Liver (tissue), 9 donors: ENCODE measurements around the gene THBS1. TPM values are rescaled to one million over a fixed set of nuclear protein-coding genes. Genes with fewer than 3 reads are reported as not detected.

Experiments
- DNase-seq: peaks from one replicate; pipeline ENCODE4 v3.0.0-alpha.2; 2017; ENCODE audit warnings: low spot score
- H3K27ac ChIP-seq, 2 donors: one replicate each; pipeline ENCODE4 v1.7.0; 2013; ENCODE audit warnings: inconsistent platforms in 2 of 2, low read length in 2 of 2, control low read depth in 1 of 2, low read depth in 1 of 2, mild to moderate bottlenecking in 1 of 2
- H3K27me3 ChIP-seq, 4 donors: one replicate each; pipeline versions ENCODE4 v1.6.1 to v1.7.0; 2013; ENCODE audit warnings: low read length in 3 of 4, inconsistent platforms in 1 of 4, mild to moderate bottlenecking in 1 of 4, moderate library complexity in 1 of 4; ENCODE audit not compliant: control insufficient read depth in 4 of 4, insufficient read depth in 4 of 4
- H3K36me3 ChIP-seq, 4 donors: one replicate each; pipeline versions ENCODE4 v1.6.1 to v1.7.0; 2013; ENCODE audit warnings: low read length in 3 of 4, mild to moderate bottlenecking in 3 of 4, low read depth in 1 of 4, moderate library complexity in 1 of 4; ENCODE audit not compliant: control insufficient read depth in 4 of 4, insufficient read depth in 3 of 4
- H3K4me1 ChIP-seq, 4 donors: one replicate each; pipeline versions ENCODE4 v1.6.1 to v1.7.0; 2013; ENCODE audit warnings: low read length in 3 of 4, mild to moderate bottlenecking in 3 of 4, moderate library complexity in 1 of 4; ENCODE audit not compliant: control insufficient read depth in 4 of 4, insufficient read depth in 4 of 4
- H3K4me3 ChIP-seq, 3 donors: one replicate each; pipeline versions ENCODE4 v1.6.1 to v1.7.0; 2013; ENCODE audit warnings: low read length in 3 of 3, control low read depth in 1 of 3, low read depth in 1 of 3, mild to moderate bottlenecking in 1 of 3
- H3K9ac ChIP-seq, 2 donors: one replicate each; pipeline ENCODE4 v1.7.0; 2013; ENCODE audit warnings: low read length in 2 of 2, mild to moderate bottlenecking in 2 of 2, moderate library complexity in 2 of 2, control low read depth in 1 of 2, low read depth in 1 of 2
- H3K9me3 ChIP-seq, 4 donors: one replicate each; pipeline versions ENCODE4 v1.6.1 to v1.7.0; 2013; ENCODE audit warnings: low read length in 3 of 4; ENCODE audit not compliant: control insufficient read depth in 4 of 4
- ATF3 ChIP-seq: IDR thresholded peaks from 2 replicates; pipeline ENCODE4 v1.6.1; 2016; ENCODE audit warnings: antibody characterized with exemption
- EGR1 ChIP-seq, 2 donors: IDR thresholded peaks; 2 replicates each; pipeline ENCODE4 v1.6.1; 2016 to 2018; ENCODE audit warnings: antibody characterized with exemption in 2 of 2, low read depth in 2 of 2
- FOXA1 ChIP-seq: IDR thresholded peaks from 2 replicates; pipeline ENCODE4 v1.6.1; 2016; ENCODE audit warnings: antibody characterized with exemption
- FOXA2 ChIP-seq: IDR thresholded peaks from 2 replicates; pipeline ENCODE4 v1.6.1; 2016; ENCODE audit warnings: antibody characterized with exemption
- GABPA ChIP-seq, 2 donors: IDR thresholded peaks in 1 of 2; conservative IDR thresholded peaks in 1 of 2; 2 replicates each; pipeline ENCODE4 v1.6.1; 2016; ENCODE audit warnings: antibody characterized with exemption in 2 of 2, mild to moderate bottlenecking in 1 of 2, moderate library complexity in 1 of 2
- HNF4A ChIP-seq, 2 donors: conservative IDR thresholded peaks; 2 replicates each; pipeline ENCODE4 v1.6.1; 2016; ENCODE audit warnings: antibody characterized with exemption in 2 of 2, mild to moderate bottlenecking in 2 of 2
- HNF4G ChIP-seq: IDR thresholded peaks from 2 replicates; pipeline ENCODE4 v1.6.1; 2016; ENCODE audit warnings: antibody characterized with exemption
- JUND ChIP-seq, 2 donors: IDR thresholded peaks; 2 replicates each; pipeline ENCODE4 v1.6.1; 2016; ENCODE audit warnings: antibody characterized with exemption in 2 of 2
- MAX ChIP-seq: IDR thresholded peaks from 2 replicates; pipeline ENCODE4 v1.6.1; 2016; ENCODE audit warnings: antibody characterized with exemption
- NR2F2 ChIP-seq: IDR thresholded peaks from 2 replicates; pipeline ENCODE4 v1.6.1; 2016; ENCODE audit warnings: antibody characterized with exemption
- RAD21 ChIP-seq, 2 donors: IDR thresholded peaks; 2 replicates each; pipeline ENCODE4 v1.6.1; 2016; ENCODE audit warnings: antibody characterized with exemption in 2 of 2, mild to moderate bottlenecking in 2 of 2
- REST ChIP-seq: IDR thresholded peaks from 2 replicates; pipeline ENCODE4 v1.6.1; 2016; ENCODE audit warnings: antibody characterized with exemption, mild to moderate bottlenecking
- RXRA ChIP-seq, 2 donors: IDR thresholded peaks; 2 replicates each; pipeline ENCODE4 v1.6.1; 2017 to 2018; ENCODE audit warnings: antibody characterized with exemption in 2 of 2, mild to moderate bottlenecking in 1 of 2
- SP1 ChIP-seq: IDR thresholded peaks from 2 replicates; pipeline ENCODE4 v1.6.1; 2018; ENCODE audit warnings: antibody characterized with exemption, mild to moderate bottlenecking
- TAF1 ChIP-seq: conservative IDR thresholded peaks from 2 replicates; pipeline ENCODE4 v1.6.1; 2016; ENCODE audit warnings: antibody characterized with exemption, mild to moderate bottlenecking
- YY1 ChIP-seq: IDR thresholded peaks from 2 replicates; pipeline ENCODE4 v1.6.1; 2016; ENCODE audit warnings: antibody characterized with exemption, mild to moderate bottlenecking
- ZBTB33 ChIP-seq: IDR thresholded peaks from 2 replicates; pipeline ENCODE4 v1.6.1; 2016; ENCODE audit warnings: antibody characterized with exemption
- WGBS: extraction: QIAGEN DNeasy Blood & Tissue Kit; methylation state at CpG from one replicate; pipeline ENCODE4 v1.1.7; 2013; 5-methylcytosine and 5-hydroxymethylcytosine counted together
- polyA plus RNA-seq, 2 donors: library from polyadenylated mRNA; stranded (reverse) in 1 of 2; unstranded in 1 of 2; fragments of 200-250 nt in 1 of 2; fragments of >200 nt in 1 of 2; fragmentation: Nextera tagmentation in 1 of 2; extraction: Ambion mirVana in 1 of 2; gene quantifications; one replicate each; pipeline versions ENCODE4 v1.2.1 to v1.2.3, GENCODE V29; 2013 to 2015
- total RNA-seq, 2 donors: library from RNA; depleted of rRNA; stranded (reverse); fragments of >200 nt; gene quantifications; one replicate each; pipeline ENCODE4 v1.2.3, GENCODE V29; 2014
- TF ChIP-seq, protein P1 (sequence below): fragments of 150-350 bp; IDR thresholded peaks from 2 replicates; pipeline ENCODE4 v1.5.1; 2017; ENCODE audit warnings: improper control_type of control experiment, low read depth, low read length; ENCODE audit not compliant: missing input control
- donor health status: healthy.
- donor health status: healthy.
- donor health status: healthy.
- donor health status: healthy.
- donor health status: healthy.

The THBS1 gene
- total and polyA plus RNA-seq, 4 donors, result 8.9 to 73.6 (median 22.6) TPM

- Histone ChIP-seq H3K9me3 (peaks cover 0 to 3% (median 0%) of the 10 kb centered on the region in 4 donors), H3K36me3 (no peaks in the 10 kb centered on the region), H3K4me3 (no peak overlapping the region), H3K9ac (no peak overlapping the region), H3K27ac (no peak overlapping the region), H3K4me1 (peaks cover 0 to 3% (median 1%) of the 10 kb centered on the region in 4 donors), H3K27me3 (no peaks in the 10 kb centered on the region)
- 83% methylated on average over 5 of the region's 5 CpGs for WGBS
- TF ChIP-seq FOXA1, result no peak
- no peak for TF ChIP-seq NR2F2
- TF ChIP-seq ZBTB33, result no peak
- TF ChIP-seq TAF1, result no peak
- DNase-seq, result no peak
Measured at GRCh38 chr15:39642011-39642640, 61.2 kb downstream of the THBS1 start.

- Histone ChIP-seq H3K9ac (no peak overlapping the region), H3K36me3 (no peaks in the 10 kb centered on the region), H3K27ac (no peak overlapping the region), H3K4me1 (peaks cover 0 to 3% (median 1%) of the 10 kb centered on the region in 4 donors), H3K9me3 (no peaks in the 10 kb centered on the region), H3K4me3 (no peak overlapping the region), H3K27me3 (no peaks in the 10 kb centered on the region)
- TF ChIP-seq FOXA1 (no peak), NR2F2 (no peak), ZBTB33 (no peak), RXRA (IDR thresholded peaks at IDR 0.05) (no peak), REST (no peak), GABPA (IDR thresholded peaks at IDR 0.05 in 1 of 2, conservative IDR thresholded peaks at IDR 0.05 in 1 of 2) (no peak), FOXA2 (no peak), ATF3 (no peak), SP1 (no peak), RAD21 (IDR thresholded peaks at IDR 0.05) (no peak), MAX (no peak), YY1 (no peak), HNF4A (conservative IDR thresholded peaks at IDR 0.05) (no peak), HNF4G (no peak), JUND (IDR thresholded peaks at IDR 0.05) (no peak), EGR1 (IDR thresholded peaks at IDR 0.05; ENCODE audit: low read depth in 2 of 2) (no peak)
- TF ChIP-seq, protein P1, sequence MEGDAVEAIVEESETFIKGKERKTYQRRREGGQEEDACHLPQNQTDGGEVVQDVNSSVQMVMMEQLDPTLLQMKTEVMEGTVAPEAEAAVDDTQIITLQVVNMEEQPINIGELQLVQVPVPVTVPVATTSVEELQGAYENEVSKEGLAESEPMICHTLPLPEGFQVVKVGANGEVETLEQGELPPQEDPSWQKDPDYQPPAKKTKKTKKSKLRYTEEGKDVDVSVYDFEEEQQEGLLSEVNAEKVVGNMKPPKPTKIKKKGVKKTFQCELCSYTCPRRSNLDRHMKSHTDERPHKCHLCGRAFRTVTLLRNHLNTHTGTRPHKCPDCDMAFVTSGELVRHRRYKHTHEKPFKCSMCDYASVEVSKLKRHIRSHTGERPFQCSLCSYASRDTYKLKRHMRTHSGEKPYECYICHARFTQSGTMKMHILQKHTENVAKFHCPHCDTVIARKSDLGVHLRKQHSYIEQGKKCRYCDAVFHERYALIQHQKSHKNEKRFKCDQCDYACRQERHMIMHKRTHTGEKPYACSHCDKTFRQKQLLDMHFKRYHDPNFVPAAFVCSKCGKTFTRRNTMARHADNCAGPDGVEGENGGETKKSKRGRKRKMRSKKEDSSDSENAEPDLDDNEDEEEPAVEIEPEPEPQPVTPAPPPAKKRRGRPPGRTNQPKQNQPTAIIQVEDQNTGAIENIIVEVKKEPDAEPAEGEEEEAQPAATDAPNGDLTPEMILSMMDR, result no peak
- DNase-seq, result no peak
- WGBS, result 80% methylated on average over 1 of the region's 1 CpG
Measured at GRCh38 chr15:39643727-39644126, 62.8 kb downstream of the THBS1 start.
